GM15510 (cell line): ENCODE measurements around the gene DCLRE1B.

Experiments
- POLR2A ChIP-seq: IDR thresholded peaks from 3 replicates; pipeline ENCODE4 v1.6.1; 2011; ENCODE audit warnings: borderline replicate concordance; ENCODE audit not compliant: insufficient read length; ENCODE audit errors: extremely low read depth

DCLRE1B gene

DNA sequence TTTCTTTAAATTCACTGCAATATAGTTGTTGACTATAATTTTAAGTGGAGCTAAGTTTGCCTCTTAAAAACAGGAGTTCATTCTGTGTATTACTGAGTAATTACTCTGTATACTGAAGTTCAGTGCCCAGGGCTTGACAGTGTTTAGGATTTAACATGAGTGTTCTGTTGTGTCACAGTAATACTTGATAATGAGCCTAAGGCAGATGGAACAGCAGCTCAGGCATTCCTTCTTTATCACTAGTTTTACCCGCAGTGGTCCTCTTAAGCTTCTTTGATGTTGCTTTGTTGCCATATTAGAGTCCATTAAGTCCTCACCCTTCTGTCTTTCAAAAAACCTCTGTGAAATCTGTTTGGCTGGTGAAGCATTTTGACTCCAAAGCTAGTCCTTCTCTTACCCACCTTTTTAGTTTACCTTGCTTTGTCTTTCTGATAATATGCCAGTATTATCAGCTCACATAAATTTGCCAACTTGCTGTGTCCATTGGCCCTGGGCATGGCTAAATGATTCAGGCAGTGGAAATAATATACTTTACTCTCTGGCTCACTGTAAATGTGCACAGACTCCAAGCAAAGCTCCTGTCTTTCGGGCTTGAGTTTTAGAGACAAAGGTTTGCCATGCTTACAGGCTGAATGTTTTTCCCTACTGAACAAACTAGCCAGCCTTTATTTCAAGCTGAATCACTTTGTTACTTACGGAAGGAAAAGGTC is 41.7 kb downstream of the DCLRE1B start:
- no peak for TF ChIP-seq POLR2A

DNA sequence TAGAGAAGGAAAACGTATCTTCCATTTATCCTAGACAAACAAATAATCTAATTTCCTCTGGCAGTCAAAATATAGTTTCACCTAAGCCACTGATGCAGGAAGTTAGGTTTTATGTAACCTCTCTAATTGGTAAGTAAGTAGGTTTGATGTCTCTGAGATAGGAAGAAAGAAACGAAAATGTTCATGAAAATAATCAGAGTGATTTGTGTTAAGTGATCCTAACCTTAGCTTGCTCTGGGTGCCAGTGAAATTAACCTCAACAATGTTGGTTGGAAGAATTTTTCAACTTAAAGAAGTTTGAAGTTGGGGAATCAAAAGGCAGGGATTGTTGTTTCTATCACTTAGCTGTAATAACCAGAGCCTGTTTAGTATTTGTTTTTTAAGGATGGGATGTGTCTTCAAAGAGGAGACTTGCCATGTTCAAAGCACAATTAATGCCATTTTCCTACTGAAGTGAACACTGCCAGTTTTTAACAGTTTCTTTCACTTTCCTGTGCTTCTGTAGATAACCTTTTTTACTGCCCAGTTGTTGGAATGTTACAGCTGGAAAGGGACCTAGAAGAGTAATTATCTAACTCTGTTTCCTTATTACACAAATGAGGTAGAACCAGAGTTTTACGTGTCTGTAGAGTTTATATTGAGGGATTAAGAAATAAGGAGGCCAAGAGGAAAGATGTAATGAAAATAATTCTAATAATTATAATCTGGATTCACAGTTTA is 42.4 kb downstream of the DCLRE1B start:
- TF ChIP-seq POLR2A = no peak

DNA sequence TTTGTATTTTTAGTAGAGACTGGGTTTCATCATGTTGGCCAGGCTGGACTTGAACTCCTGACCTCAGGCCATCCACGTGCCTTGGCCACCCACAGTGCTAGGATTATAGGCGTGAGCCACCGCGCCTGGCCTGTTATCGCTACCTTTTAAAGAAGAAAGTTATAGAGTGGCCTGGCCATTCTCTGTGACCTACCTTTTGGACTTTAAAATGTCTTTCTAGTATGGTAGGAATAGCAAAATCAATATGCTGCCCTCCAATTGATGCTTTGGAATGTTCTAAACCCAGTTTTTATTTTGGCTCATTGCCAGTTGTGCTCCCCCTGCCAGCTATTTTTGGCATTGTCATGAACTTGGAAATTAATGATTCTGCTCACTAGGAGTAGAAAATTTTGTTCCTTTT is 43.9 kb downstream of the DCLRE1B start:
- TF ChIP-seq POLR2A = no peak

DNA sequence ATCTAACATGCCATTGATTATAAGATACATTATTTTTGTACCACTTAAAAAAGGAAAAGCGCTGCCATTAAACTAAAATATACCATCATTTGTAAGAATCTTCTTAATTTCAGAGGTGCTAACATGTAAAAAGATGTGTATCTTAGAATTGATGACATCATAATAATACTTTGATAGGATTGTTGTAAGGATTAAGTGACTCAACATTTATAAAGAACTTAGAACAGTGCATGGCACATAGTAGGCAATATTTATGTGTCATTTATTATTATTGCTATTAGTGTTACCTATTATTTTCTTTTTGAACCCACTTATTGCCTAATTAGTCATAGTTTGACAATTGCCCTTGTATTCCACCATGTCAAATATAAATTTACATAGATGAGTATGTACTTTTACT is 45.8 kb downstream of the DCLRE1B start:
- no peak for TF ChIP-seq POLR2A

DNA sequence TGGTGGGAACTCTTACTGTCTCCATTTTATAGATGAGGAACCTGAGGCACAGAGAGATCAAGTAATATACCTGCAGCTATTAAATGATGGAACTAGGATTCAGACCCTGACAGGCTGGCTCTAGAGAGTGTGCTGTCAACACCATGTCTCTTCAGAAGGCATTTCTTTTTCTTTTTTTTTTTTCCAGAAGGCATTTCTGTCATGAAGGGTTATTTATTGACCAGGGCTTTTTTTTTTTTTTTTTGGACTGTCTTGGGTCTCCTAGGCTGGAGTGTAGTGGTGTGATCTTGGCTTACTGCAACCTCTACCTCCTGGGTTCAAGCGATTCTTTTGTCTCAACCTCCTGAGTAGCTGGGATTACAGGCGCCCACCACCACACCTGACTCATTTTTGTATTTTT is 46.6 kb downstream of the DCLRE1B start:
- no peak for TF ChIP-seq POLR2A

DNA sequence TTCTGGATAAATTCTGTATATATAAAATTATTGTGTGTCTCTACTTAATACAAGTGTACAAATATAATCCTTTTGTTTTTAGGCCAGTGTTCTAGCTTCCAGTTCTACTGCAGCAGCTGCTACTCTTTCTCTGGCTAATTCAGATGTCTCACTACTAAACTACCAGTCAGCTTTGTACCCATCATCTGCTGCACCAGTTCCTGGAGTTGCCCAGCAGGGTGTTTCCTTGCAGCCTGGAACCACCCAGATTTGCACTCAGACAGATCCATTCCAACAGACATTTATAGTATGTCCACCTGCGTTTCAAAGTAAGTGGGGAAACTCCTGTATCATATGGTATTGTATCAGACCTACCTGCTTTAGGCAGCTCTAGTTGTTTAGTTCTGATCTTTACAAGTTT is 52.9 kb downstream of the DCLRE1B start:
- no peak for TF ChIP-seq POLR2A

DNA sequence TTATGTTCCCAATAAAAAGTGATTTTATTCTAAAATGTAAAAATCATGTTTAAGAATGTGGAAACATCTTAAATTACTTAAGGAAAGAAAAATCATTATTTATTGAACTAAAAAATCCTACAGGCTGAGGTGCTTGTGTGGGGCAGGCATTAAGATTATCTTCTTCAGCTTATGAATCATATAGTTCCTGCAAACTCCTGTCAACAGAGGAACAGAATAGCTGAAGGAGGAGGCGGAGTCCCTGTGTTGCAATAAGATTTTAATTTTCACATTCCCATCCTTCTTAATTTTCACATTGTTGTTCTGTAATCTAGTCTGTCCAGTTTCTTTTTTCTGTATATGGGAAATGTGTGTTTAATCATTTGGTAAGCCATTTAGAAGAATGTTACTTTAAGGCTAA is 53.6 kb downstream of the DCLRE1B start:
- no peak for TF ChIP-seq POLR2A

DNA sequence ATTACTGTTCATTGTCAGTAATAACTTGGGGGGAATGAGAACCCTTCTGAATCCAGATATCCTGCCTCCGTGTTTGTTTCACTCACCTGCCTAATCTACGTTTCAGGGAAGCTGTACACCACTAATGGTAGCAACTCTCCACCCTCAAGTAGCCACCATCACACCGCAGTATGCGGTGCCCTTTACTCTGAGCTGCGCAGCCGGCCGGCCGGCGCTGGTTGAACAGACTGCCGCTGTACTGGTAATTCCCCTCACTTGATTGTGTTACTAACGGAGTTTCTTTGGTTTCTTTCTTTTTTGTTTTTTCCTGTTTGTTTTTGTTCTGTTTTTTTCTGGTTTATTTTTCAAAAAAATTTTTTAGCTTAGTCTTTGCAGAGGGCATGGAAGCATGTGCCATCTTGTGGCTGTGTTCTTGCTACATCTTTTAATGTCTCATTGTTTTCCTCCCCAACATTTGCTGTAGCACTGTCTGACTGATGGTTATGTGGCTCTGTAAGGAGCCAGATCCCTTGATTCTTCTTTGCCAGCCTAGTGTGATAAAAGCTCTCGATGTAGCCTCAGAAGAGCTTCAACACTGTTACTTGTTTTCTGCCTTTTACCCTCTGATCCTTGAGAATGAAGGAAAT is 58.3 kb downstream of the DCLRE1B start:
- TF ChIP-seq POLR2A = no peak
